Endometrial microvascular endothelial cells (primary cell): ENCODE measurements around the gene TSPAN1. TPM values are rescaled to one million over a fixed set of nuclear protein-coding genes. Genes with fewer than 3 reads are reported as not detected.

Experiments
- total RNA-seq: library from RNA; depleted of rRNA; stranded (reverse); fragments of >200 nt; gene quantifications from one replicate; pipeline ENCODE4 v1.2.3, GENCODE V29; 2015; ENCODE audit errors: inconsistent ontology term

TSPAN1 gene
- total RNA-seq, 1 donor from 2014 or later = 1.4 TPM

Other genes starting within 250 kb of the TSPAN1 start
- gene PIK3R3, start 42.5 kb upstream of the TSPAN1 start, total RNA-seq = 19.2 TPM
- not detected for gene P3R3URF, start 1.4 kb downstream of the TSPAN1 start, total RNA-seq
- gene POMGNT1, start 23.3 kb downstream of the TSPAN1 start, total RNA-seq = 67.0 TPM
- gene LURAP1, start 28.2 kb downstream of the TSPAN1 start, total RNA-seq = 1.3 TPM
- gene RAD54L, start 72.7 kb downstream of the TSPAN1 start, total RNA-seq = 11.2 TPM
- 106 TPM for gene LRRC41, start 128.5 kb downstream of the TSPAN1 start, total RNA-seq
- 478 TPM for gene UQCRH, start 128.6 kb downstream of the TSPAN1 start, total RNA-seq
- gene NSUN4, start 165.7 kb downstream of the TSPAN1 start, total RNA-seq = 19.7 TPM
- gene FAAH, start 219.2 kb downstream of the TSPAN1 start, total RNA-seq = not detected